DMS53 (cell line): ENCODE measurements around the gene CHM.
A peak's percentile ranks its signal among the peaks of the same experiment; 100 is the strongest.
"Not testable (repeated sequence)": the region's sequence is repeated elsewhere in the genome, so short reads cannot be mapped to it uniquely, and the experiment has no call there.

Experiments
- DNase-seq: peaks from one replicate; lab custom pipeline; 2025; lab: John Stamatoyannopoulos, UW

CHM gene

GRCh38 chrX:85998954-85999353, 48.4 kb downstream of the CHM start:
- no peak for DNase-seq

GRCh38 chrX:85996555-85996954, 50.8 kb downstream of the CHM start:
- peak; percentile 14 for DNase-seq

DNA sequence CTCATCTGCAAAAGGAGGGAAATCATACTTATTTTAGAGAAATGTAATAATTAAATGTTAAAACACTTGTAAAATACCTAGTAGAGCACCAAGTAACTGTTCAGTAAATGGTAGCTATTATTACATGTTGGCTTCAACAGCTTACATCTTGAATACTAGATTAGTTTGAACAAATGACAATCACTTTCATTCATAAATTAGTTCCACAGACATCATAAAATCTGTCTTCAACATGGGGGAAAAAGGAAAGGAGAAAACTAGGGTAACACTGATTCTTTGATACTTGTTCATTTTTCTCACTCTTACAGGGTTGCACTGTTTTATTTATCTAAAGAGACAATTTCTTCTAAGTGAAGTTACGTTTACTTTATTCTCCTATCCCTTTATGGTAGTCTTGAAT, 51.7 kb downstream of the CHM start:
- no peak for DNase-seq

DNA sequence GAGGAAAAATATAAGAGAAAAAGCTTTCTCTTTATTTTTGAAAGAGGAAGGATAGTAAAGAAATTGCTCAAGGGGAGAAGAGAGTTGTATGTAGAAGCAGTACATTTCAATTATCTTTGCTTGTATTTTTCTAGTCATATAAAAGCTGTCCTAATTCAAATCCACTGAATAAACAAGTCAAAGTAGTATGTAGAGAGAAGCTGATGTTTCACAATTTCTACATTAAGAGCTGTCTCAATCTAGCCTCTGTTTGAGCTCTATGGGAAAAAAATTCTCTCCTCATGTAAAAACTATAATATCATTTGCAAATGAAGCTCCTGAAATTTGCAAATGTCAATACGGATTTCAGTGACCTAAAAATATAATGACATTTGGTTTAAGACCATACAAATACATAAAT, 52.6 kb downstream of the CHM start:
- DNase-seq = peak; percentile 7

DNA sequence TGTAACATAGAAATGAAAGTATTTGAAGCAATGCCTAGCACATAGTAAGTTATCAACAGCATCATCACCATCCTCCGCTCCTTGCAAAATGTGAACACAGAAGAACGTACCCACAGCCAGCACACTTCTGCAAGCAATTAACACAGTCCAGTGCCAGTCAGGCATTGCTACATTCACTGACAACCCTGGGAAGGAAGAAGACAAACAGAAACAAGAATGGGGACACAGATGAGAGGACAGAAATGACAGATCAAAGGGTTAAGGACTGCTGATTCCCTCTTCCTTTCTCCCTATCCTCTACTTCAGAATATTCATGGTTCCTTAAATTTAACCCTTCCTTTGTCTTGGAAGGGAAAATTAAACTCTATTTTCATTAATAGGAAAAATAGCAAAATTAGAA, 53.1 kb downstream of the CHM start:
- peak; percentile 59 for DNase-seq

GRCh38 chrX:85993539-85994197, 53.7 kb downstream of the CHM start:
- peak; percentile 47 for DNase-seq

DNA sequence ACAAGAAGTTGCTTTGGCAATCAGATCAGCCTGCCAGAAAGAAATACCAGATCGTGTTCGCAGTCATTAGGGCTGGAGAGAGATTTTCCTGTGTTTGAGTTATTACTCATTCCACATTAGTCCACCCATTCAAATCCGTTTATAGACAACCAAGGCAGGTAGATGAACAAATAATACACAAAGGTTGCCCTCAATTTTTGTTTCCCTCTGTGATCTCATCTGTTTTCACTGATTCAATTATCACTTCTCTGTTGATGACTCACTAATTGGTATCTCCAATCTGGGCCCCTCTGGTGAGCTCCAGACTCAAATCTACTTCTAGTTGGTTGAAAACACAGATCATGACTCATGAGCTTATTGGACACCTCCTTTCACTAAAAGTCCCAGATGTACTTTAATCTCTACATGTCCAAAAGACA, 54.5 kb downstream of the CHM start:
- peak; percentile 86 for DNase-seq

- no peak for DNase-seq
Measured at GRCh38 chrX:85988353-85988752, 59.0 kb downstream of the CHM start.

GRCh38 chrX:85980286-85980685, 67.1 kb downstream of the CHM start:
- DNase-seq = no peak

GRCh38 chrX:85977218-85977617, 70.1 kb downstream of the CHM start:
- DNase-seq = no peak

GRCh38 chrX:85972351-85972750, 75.0 kb downstream of the CHM start:
- not testable (repeated sequence) for DNase-seq

DNA sequence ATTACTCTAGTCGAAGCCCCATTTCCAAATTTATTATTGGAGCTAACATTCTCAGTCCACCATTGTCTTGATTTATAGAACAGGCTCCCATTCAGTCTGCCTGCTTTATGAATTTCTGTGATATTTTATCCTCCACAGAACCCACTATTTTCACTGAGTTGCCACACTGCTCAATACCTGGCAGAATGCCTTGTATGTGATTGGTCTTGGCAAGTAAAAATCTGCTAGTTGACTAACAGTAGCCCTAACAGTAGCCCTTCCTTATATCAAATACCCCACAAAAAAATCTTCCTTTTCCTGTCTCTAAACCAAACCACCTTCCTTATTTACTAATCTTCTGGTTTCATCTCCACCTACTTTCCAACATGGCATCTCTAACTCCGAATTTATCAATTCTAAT, 82.6 kb downstream of the CHM start:
- no peak for DNase-seq

GRCh38 chrX:85963736-85964135, 83.6 kb downstream of the CHM start:
- peak; percentile 71 for DNase-seq

DNA sequence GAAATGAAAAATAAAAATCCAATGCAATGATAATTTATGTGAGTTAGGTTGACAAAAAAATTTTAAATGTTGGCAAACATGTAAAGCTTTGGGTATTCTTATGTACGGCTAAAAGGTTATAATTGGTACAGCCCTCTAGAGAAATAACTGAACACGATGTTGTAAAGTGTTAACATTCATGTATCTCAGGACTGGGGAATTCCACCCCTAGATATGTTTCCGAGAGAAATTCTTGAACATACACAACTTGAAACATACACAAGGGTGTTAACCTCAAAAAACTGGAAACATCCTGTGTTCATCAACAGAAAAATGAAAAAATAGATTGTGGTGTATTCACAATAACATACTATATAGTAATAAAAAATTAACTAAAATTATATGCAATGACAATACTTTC, 91.8 kb downstream of the CHM start:
- no peak for DNase-seq

DNA sequence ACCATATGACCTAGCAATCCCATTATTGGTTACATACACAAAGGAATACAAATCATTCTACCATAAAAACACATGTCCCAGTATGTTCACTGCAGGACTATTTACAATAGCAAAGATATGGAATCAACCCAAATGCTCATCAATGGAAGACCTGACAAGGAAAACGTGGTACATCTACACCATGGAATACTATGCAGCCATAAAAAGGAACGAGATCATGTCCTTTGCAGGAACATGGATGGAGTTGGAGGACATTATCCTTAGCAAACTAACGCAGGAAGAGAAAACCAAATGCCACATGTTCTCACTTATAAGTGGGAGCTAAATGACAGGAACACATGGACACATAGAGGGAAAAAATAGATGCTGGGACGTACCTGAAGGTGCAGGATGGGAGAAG, 102.6 kb downstream of the CHM start:
- DNase-seq = not testable (repeated sequence)

- DNase-seq = no peak
Measured at GRCh38 chrX:85941275-85941674, 106.1 kb downstream of the CHM start.

DNA sequence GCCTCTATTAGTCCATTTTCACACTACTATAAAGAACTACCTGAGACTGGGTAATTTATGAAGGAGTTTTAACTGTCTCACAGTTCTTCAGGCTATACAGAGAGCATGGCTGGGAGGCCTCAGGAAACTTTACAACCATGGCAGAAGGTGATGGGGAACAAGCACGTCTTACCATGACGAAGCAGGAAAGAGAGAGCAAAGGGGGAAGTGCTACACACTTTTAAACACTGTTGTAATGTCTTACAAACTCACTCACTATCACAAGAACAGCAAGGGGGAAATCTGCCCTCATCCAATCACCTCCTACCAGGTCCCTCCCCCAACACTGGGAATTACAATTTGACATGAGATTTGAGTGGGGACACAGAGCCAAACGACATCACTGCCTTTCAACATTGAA, 107.4 kb downstream of the CHM start:
- not testable (repeated sequence) for DNase-seq

GRCh38 chrX:85934399-85934798, 113.0 kb downstream of the CHM start:
- DNase-seq = not testable (repeated sequence)

- peak; percentile 40 for DNase-seq
Measured at GRCh38 chrX:85930099-85930498, 117.3 kb downstream of the CHM start.

GRCh38 chrX:85928606-85929005, 118.8 kb downstream of the CHM start:
- DNase-seq = no peak

DNA sequence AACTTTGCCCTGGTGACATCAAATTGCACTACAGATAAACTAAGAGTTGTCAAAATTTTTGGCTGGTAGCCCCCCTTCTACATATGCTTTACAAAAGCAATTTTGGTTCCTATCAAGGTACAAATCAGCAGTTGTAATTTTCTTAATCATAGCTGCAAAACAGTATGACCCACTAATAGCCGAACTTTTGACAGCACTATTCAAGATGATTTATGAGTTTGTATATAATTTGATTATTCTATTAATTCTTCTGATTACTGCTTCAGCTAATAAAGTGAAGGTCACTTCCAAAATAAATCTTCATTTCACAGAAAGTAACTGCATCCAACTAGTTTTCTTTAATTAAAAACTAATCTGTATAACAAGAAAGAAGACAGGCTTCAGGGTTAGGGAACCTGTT, 119.6 kb downstream of the CHM start:
- no peak for DNase-seq

GRCh38 chrX:85922821-85923220, 124.5 kb downstream of the CHM start:
- DNase-seq = peak; percentile 27

DNA sequence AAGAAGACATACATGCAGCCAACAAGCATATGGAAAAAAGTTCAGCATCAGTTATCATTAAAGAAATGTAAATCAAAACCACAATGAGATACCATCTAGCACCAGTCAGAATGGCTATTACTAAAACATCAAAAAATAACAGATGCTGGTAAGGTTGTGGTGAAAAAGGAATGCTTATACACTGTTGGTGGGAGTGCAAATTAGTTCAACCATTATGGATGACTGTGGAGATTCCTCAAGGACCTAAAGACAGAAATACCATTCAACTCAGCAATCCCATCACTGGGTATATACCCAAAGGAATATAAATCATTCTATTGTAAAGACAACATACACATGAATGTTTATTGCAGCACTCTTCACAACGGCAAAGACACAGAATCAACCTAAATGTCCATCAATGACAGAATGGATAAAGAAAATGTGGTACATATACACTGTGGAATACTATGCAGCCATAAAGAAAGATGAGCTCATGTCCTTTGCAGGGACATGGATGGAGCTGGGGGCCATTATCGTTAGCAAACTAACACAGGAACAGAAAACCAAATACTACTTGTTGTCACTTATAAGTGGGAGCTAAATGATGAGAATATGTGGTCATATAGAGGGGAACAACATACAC, 130.6 kb downstream of the CHM start:
- not testable (repeated sequence) for DNase-seq

GRCh38 chrX:85914431-85914830, 132.9 kb downstream of the CHM start:
- DNase-seq = no peak
